ENCODE results near the gene MERTK. TPM values are rescaled to one million over a fixed set of nuclear protein-coding genes. Genes with fewer than 3 reads are reported as not detected.

Gene MERTK
- total and polyA plus RNA-seq, 10 of the 15 experiments (the other 5 are each of a cell fraction or from before 2014, with no cell fraction given): 0.13 to 30.6 (median 0.50) TPM

DNA sequence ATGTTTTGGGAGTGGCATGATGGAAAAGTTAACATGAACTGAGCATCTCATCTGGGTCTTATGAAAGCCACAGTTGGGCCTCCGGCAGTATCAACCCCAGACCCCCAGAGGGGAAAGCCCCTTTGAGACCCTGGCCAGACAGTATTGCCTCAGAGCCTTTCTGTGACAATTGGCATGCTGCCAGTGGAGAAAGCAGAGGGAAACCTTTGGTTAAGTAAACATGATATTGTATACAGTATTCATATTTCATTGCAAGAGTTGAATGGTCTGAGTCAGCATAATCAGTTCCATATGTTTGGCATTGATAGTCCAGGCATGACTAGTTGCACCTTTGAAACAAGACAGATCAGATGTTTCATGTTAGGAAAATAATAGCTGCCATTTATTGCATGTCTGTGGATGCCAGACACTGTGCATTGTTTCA, 20.0 kb downstream of the MERTK start (continued):
- TF ChIP-seq, protein P1, sequence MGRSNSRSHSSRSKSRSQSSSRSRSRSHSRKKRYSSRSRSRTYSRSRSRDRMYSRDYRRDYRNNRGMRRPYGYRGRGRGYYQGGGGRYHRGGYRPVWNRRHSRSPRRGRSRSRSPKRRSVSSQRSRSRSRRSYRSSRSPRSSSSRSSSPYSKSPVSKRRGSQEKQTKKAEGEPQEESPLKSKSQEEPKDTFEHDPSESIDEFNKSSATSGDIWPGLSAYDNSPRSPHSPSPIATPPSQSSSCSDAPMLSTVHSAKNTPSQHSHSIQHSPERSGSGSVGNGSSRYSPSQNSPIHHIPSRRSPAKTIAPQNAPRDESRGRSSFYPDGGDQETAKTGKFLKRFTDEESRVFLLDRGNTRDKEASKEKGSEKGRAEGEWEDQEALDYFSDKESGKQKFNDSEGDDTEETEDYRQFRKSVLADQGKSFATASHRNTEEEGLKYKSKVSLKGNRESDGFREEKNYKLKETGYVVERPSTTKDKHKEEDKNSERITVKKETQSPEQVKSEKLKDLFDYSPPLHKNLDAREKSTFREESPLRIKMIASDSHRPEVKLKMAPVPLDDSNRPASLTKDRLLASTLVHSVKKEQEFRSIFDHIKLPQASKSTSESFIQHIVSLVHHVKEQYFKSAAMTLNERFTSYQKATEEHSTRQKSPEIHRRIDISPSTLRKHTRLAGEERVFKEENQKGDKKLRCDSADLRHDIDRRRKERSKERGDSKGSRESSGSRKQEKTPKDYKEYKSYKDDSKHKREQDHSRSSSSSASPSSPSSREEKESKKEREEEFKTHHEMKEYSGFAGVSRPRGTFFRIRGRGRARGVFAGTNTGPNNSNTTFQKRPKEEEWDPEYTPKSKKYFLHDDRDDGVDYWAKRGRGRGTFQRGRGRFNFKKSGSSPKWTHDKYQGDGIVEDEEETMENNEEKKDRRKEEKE (IDR thresholded peaks at IDR 0.05): no peak
- TF ChIP-seq, protein P2, sequence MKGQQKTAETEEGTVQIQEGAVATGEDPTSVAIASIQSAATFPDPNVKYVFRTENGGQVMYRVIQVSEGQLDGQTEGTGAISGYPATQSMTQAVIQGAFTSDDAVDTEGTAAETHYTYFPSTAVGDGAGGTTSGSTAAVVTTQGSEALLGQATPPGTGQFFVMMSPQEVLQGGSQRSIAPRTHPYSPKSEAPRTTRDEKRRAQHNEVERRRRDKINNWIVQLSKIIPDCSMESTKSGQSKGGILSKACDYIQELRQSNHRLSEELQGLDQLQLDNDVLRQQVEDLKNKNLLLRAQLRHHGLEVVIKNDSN (IDR thresholded peaks at IDR 0.05; ENCODE audit: borderline replicate concordance, extremely low read length, insufficient read depth, low read depth, low read length): no peak
- TF ChIP-seq YBX1 (IDR thresholded peaks at IDR 0.05) (no peak), YY1 (IDR thresholded peaks at IDR 0.05; ENCODE audit: low read depth, low read length) (no peak)

GRCh38 chr2:111919365-111919764, 21.0 kb downstream of the MERTK start:
- no peak overlapping the region for H3K9ac ChIP-seq (ENCODE audit: control insufficient read depth, insufficient read depth, low read length)
- TF ChIP-seq ZNF24 (IDR thresholded peaks at IDR 0.05) (no peak), SIX5 (IDR thresholded peaks at IDR 0.05; ENCODE audit: low read depth, low read length, severe bottlenecking) (no peak), RUNX3 (IDR thresholded peaks at IDR 0.05; ENCODE audit: low read length) (no peak), NFIC (IDR thresholded peaks at IDR 0.05; ENCODE audit: low read depth, low read length) (no peak), RAD21 (IDR thresholded peaks at IDR 0.05; ENCODE audit: insufficient read depth, low read depth, low read length) (0 out of 2 replicates have a peak, but pooled peaks have one; percentile 8), NFYA (IDR thresholded peaks at IDR 0.05; ENCODE audit: borderline replicate concordance, low read depth, low read length) (no peak)
- TF ChIP-seq, protein P3, sequence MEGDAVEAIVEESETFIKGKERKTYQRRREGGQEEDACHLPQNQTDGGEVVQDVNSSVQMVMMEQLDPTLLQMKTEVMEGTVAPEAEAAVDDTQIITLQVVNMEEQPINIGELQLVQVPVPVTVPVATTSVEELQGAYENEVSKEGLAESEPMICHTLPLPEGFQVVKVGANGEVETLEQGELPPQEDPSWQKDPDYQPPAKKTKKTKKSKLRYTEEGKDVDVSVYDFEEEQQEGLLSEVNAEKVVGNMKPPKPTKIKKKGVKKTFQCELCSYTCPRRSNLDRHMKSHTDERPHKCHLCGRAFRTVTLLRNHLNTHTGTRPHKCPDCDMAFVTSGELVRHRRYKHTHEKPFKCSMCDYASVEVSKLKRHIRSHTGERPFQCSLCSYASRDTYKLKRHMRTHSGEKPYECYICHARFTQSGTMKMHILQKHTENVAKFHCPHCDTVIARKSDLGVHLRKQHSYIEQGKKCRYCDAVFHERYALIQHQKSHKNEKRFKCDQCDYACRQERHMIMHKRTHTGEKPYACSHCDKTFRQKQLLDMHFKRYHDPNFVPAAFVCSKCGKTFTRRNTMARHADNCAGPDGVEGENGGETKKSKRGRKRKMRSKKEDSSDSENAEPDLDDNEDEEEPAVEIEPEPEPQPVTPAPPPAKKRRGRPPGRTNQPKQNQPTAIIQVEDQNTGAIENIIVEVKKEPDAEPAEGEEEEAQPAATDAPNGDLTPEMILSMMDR (IDR thresholded peaks at IDR 0.05 in 2 of 3, conservative IDR thresholded peaks at IDR 0.05 in 1 of 3; ENCODE audit: control insufficient read depth in 2 of 3, extremely low read depth in 1 of 3, insufficient read depth in 1 of 3, low read depth in 3 of 3, low read length in 3 of 3): peak in 2 of 3 experiments; percentile 19 to 35; a peak in 3 of 6 replicates
- TF ChIP-seq, protein P2 (IDR thresholded peaks at IDR 0.05; ENCODE audit: borderline replicate concordance, extremely low read length, insufficient read depth, low read depth, low read length): no peak

More at GRCh38 chr2:111919365-111919764, 21.0 kb downstream of the MERTK start:
- POLR2A ChIA-PET: interaction anchor here (0.7 to 2.2 kb wide), 2 partner anchors 13 to 19 kb away, joined by 3 to 6 read pairs; no protein-coding TSS in a partner anchor
- FAIRE-seq: no peak
- intact Hi-C loops (cut with micrococcal nuclease; ENCODE audit: unreplicated experiment) (no loop called here), in situ Hi-C loops (cut with MboI) (no loop called here)
- SMC1A ChIA-PET (ENCODE audit: uncharacterized antibody, unreplicated experiment): interaction anchor here (0.6 to 2.3 kb wide), 9 partner anchors 8 to 83 kb away, joined by 3 to 7 read pairs (median 4); no protein-coding TSS in a partner anchor
- H3K4me1 ChIP-seq (ENCODE audit: control insufficient read depth, insufficient read depth, low read length): no peaks in the 10 kb centered on the region
- no peak overlapping the region for H3K4me2 ChIP-seq (ENCODE audit: control insufficient read depth, insufficient read depth)
- ATAC-seq: peak; percentile 25; the same call in 1 of the 3 replicates
- no peaks in the 10 kb centered on the region for H3K79me2 ChIP-seq (ENCODE audit: control insufficient read depth, insufficient read depth, low read length)
- BruUV-seq (replicated peaks): no TSS peak
- RAD21 ChIA-PET (ENCODE audit: unreplicated experiment): interaction anchor here (0.8 to 2.0 kb wide), 4 partner anchors 16 to 107 kb away, joined by 3 to 9 read pairs (median 6); no protein-coding TSS in a partner anchor
- CTCF ChIA-PET: interaction anchor here (0.7 to 3.3 kb wide), 11 partner anchors 8 to 155 kb away, joined by 3 to 33 read pairs (median 4); partner anchors contain the start of gene MERTK
- DNase-seq (ENCODE audit: low read depth, low spot score): no peak
- H3K9me3 ChIP-seq (replicated peaks; ENCODE audit: control insufficient read depth, insufficient read depth, low read length): no peaks in the 10 kb centered on the region
- H3K27ac ChIP-seq (ENCODE audit: control insufficient read depth, insufficient read depth): no peak overlapping the region
- no peak overlapping the region for H3K4me3 ChIP-seq
- no peak overlapping the region for H2AFZ ChIP-seq (ENCODE audit: control insufficient read depth, low read depth, low read length)
- H4K20me1 ChIP-seq (ENCODE audit: control insufficient read depth, insufficient read depth): no peaks in the 10 kb centered on the region
- 41% methylated on average over 2 of the region's 2 CpGs for WGBS (ENCODE audit: insufficient coverage, insufficient replicate concordance, low lambda C conversion rate, missing lambda C conversion rate)
- H3K27me3 ChIP-seq (replicated peaks in 1 of 2; ENCODE audit: control insufficient read depth in 2 of 2, insufficient read depth in 2 of 2, low read length in 1 of 2): no peaks in the 10 kb centered on the region; a peak in 1 of 4 replicates
- no peaks in the 10 kb centered on the region for H3K36me3 ChIP-seq (ENCODE audit: control insufficient read depth in 2 of 2, insufficient read depth in 2 of 2, low read length in 1 of 2)

Measured in GM12878 (cell line).